Measurements from ENCODE around the gene PREPL. TPM values are rescaled to one million over a fixed set of nuclear protein-coding genes. Genes with fewer than 3 reads are reported as not detected.

PREPL gene
- total and polyA plus RNA-seq, 9 of the 15 experiments (the other 6 are each of a cell fraction or from before 2014, with no cell fraction given) = 11.6 to 58.9 (median 27.2) TPM

- ATAC-seq (no peak), DNase-seq (ENCODE audit: extremely low read depth in 1 of 4, low spot score in 3 of 4) (no peak), FAIRE-seq (no peak)
- CTCF ChIA-PET (ENCODE audit: low intra/inter-chr PET ratio) = no interaction called here
- Histone ChIP-seq H3K9me3 (replicated peaks; ENCODE audit: control insufficient read depth, insufficient read depth, low read depth, low read length) (no peaks in the 10 kb centered on the region), H3K79me2 (ENCODE audit: control insufficient read depth, insufficient read depth, low read length) (no peaks in the 10 kb centered on the region), H4K20me1 (replicated peaks; ENCODE audit: control insufficient read depth, insufficient read depth, low read length) (no peaks in the 10 kb centered on the region), H3K9ac (ENCODE audit: insufficient read depth in 1 of 2, low read depth in 2 of 2, low read length in 2 of 2) (no peak overlapping the region), H3K27me3 (ENCODE audit: control insufficient read depth in 2 of 2, insufficient read depth in 2 of 2, low read length in 2 of 2) (no peaks in the 10 kb centered on the region), H3K4me3 (no peak overlapping the region), H3K4me1 (replicated peaks in 1 of 2; ENCODE audit: control insufficient read depth in 2 of 2, insufficient read depth in 2 of 2, low read length in 2 of 2) (no peaks in the 10 kb centered on the region), H3K27ac (ENCODE audit: extremely low read depth, low read depth, low read length) (no peak overlapping the region), H3K36me3 (ENCODE audit: control insufficient read depth, insufficient read depth, low read length) (no peaks in the 10 kb centered on the region), H2AFZ (ENCODE audit: low read depth, low read length) (no peak overlapping the region), H3K4me2 (ENCODE audit: insufficient read depth, low read length) (no peak overlapping the region), H3K9me1 (ENCODE audit: control insufficient read depth, insufficient read depth, low read length) (no peaks in the 10 kb centered on the region)
- WGBS (ENCODE audit: insufficient coverage, low coverage, missing lambda C conversion rate) = 67% methylated on average over 6 of the region's 6 CpGs
- TF ChIP-seq NBN (IDR thresholded peaks at IDR 0.05; ENCODE audit: low read depth) = no peak
- TF ChIP-seq C11orf30 (IDR thresholded peaks at IDR 0.05; ENCODE audit: low read depth) = peak; percentile 5; the same call in 1 of the 2 replicates
- no peak for TF ChIP-seq POU5F1 (IDR thresholded peaks at IDR 0.05; ENCODE audit: borderline replicate concordance, low read depth, low read length, partially characterized antibody)
- no peak for TF ChIP-seq VEZF1 (CRISPR knock-in tag; IDR thresholded peaks at IDR 0.05)
- TF ChIP-seq KAT8 (IDR thresholded peaks at IDR 0.05; ENCODE audit: low read depth) = no peak
- peak; percentile 39 for TF ChIP-seq ZNF316 (IDR thresholded peaks at IDR 0.05)
- TF ChIP-seq FOXK2 (conservative IDR thresholded peaks at IDR 0.05 in 1 of 2, IDR thresholded peaks at IDR 0.05 in 1 of 2; ENCODE audit: low read depth in 2 of 2) = no peak
- POLR2A ChIA-PET = interaction anchor here (1.2 kb wide), 1 partner anchor 9 kb away, joined by 3 read pairs; no protein-coding TSS in a partner anchor
- in situ Hi-C loops (cut with MboI) (no loop called here), intact Hi-C loops (cut with micrococcal nuclease) (loop anchor here (5.0 kb wide), 1 partner anchor 574 kb away; no protein-coding TSS in a partner anchor)
- BruUV-seq (replicated peaks) = no TSS peak
Measured at GRCh38 chr2:44398243-44398897, 37.1 kb upstream of the PREPL start.

Measured in K562 (cell line).